Limb (tissue), 2 donors: ENCODE results near the gene UNC5B.
A peak's percentile ranks its signal among the peaks of the same experiment; 100 is the strongest.
"Not testable (repeated sequence)": the region's sequence is repeated elsewhere in the genome, so short reads cannot be mapped to it uniquely, and the experiment has no call there.

Experiments
- DNase-seq, 2 donors: peaks; one replicate each; pipeline ENCODE4 v3.0.0-alpha.2; 2016; ENCODE audit errors: extremely low spot score in 2 of 2

Gene UNC5B

DNA sequence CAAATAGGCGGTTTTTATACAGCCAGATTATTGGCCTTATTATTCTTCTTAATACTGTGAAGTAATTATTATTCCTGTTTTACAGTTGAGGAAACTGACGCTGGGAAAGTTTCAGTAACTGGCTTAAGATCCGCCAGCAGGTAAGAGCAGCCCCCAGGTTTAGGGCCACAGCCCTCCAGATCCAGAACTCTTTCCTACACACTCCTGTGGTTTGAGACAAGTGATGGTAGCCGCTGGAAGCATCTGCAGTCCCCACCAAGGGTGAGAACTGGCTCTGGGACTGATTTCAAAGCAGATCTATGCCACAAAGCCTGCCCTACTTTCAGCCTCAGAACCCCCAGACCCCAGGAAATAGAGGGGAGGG lies 3.0 kb upstream of the UNC5B start:
- peak in 1 of 2 donors; percentile 25 for DNase-seq

- DNase-seq, result peak in 1 of 2 donors; percentile 27
These were observed 2.4 kb upstream of the UNC5B start for GRCh38 chr10:71209731-71210541.

- no peak for DNase-seq
These were observed 1.9 kb upstream of the UNC5B start for GRCh38 chr10:71210542-71210871.

GRCh38 chr10:71211053-71211452 lies 1.3 kb upstream of the UNC5B start:
- DNase-seq, result peak in 1 of 2 donors; percentile 25

- DNase-seq, result no peak
These were observed 524 bp upstream of the UNC5B start for GRCh38 chr10:71211775-71212317.

DNA sequence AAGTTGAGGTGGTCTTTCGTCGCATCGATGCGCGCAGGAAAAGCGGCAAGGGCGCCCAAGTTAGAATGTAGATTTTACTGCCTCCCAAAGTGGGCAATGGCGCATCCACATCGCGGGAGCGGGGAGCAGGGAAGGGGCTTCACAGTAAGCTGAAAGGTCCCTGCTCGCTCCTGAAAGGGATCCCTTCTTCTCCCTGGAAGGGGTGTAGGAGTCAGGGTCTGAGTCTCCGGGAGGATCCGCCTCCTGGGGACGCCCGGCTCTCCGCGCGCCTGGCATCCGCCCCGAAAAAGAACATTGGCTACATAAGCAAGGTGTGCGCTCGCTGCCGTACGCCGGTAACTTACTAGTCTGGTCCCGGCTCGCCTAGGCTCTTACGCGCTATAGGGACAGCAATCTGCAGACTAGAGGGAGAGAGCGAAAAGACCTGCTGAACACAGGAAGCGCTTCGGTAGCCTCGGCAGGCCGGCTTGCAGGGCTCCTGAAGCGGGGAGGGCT lies 804 bp downstream of the UNC5B start:
- DNase-seq, result peak; percentile 49 to 71

- DNase-seq, result peak in 1 of 2 donors; percentile 53
These were observed 1.5 kb downstream of the UNC5B start for GRCh38 chr10:71213761-71214440.

DNA sequence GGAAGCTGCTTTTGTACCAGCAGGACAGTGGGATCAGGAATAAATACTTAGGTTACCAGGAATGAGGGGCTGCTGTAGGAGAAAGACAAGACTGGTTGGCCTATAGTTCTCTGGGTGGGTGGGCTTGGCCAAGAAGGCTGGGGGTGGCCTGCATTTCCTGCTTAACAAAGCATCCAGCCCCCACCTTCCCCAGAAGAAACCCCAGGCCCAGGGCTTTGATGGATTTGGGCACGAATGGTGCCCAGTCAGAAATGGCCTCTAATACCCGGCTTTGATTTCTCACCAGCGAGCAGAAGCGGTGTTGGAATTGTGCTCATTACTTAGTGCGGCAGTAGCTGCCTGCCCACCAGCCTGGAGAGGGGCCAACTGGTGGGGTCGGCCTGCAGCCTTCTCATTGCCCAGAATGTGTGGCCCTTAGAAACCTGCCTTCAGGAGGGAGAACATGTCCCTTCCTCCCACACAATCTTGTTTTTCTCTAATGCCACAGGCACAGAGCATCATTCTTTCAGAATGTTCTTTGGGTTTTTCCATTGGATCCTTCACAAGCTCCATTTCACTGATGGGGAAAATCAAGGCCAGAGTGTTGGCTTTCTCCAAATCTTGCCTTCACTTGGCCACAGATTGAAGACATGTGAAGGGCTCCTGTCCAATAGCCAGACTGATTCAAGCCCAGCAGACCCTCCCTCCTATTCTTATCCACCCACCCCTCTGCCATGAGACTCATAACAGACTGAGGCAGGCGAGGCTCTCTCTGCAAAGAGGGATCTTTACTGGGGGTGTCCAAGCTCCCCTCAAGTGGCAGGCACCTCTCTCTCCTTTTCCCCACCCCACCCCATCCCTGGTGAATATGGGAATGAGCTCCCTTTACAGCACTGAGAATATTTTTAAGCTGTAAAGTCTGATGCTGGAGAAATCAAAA lies 2.5 kb downstream of the UNC5B start:
- DNase-seq, result no peak

GRCh38 chr10:71216363-71216695 lies 4.0 kb downstream of the UNC5B start:
- no peak for DNase-seq

DNA sequence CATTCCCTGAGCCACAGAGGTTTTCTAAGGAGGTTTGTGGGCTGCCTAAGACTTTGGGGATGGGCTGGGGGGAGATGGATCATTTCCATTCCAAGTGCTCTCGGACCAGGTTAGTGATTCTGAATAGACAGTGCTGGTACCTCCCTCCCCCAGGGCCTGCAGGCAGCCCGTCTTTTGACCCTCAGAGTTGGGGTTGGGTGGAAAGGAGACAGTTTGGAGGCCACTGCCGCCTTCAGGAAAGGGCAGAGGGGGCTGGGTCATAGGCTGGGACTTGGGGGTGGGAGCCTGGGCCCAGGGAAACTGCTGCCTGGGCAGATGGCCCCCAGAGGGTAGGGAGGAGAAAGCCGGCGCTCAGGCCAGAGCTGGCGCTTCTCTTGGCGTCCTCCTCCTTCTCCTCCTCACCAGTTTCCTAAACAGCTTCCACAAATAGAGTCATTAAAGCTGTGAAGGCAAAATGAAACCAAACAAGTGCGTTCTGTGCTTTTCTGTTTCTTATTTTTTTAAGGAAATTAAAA lies 4.4 kb downstream of the UNC5B start:
- peak in 1 of 2 donors; percentile 36 for DNase-seq

- peak in 1 of 2 donors; percentile 51 for DNase-seq
These were observed 5.1 kb downstream of the UNC5B start for GRCh38 chr10:71217266-71218045.

DNA sequence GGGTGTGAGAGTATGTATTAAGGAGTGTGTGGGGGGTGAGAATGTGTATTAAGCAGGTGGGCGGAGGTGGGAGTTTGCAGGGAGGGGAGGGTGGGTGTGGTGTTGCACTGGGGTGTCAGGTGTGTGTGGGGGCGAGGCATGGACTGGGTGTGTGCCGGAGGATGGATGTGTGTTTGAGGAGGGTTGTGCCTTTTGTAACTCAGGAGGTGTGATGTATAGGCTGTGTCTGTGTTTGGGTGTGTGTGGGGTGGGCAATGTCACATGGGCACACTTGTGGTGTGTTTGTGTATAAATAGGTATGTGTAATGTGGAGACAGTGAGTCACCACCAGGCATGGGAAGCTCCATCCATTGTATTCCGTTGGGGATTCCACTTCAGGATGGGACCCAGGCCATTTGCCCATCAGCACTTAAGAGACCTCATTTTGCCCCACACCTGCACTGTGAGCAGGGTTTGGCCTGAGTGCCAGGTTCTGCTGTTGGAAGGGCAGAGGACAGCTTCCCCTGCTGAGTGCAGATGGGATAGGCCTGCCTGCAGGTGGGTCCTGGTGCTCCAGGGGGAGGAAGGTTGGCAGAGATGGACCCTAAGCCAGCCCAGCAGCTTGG lies 5.8 kb downstream of the UNC5B start:
- DNase-seq, result peak in 1 of 2 donors; percentile 30

DNA sequence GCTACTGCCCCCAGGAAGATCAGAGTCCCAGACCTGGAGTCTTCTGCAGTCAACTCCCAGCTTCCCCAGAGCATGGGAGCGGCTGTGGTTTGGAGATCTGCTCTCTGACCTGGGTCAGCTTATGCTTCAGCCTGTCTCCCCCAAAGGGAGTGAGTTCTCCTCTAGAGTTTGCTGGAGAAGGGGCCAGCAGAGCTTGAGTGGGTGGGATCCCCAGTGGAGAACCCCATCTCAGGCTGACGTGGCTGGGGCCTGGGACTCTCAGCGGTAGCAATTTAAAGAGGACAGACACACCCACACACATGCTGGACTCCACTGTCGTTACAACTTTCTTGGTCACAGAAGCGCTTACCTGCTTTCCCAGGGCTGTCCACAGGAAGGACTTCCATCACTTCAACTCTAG lies 6.3 kb downstream of the UNC5B start:
- no peak for DNase-seq

GRCh38 chr10:71219236-71219917 lies 7.0 kb downstream of the UNC5B start:
- DNase-seq, result not testable (repeated sequence)

GRCh38 chr10:71219918-71220688 lies 7.7 kb downstream of the UNC5B start:
- DNase-seq, result no peak

GRCh38 chr10:71220689-71221540 lies 8.5 kb downstream of the UNC5B start:
- peak in 1 of 2 donors; percentile 25 for DNase-seq

DNA sequence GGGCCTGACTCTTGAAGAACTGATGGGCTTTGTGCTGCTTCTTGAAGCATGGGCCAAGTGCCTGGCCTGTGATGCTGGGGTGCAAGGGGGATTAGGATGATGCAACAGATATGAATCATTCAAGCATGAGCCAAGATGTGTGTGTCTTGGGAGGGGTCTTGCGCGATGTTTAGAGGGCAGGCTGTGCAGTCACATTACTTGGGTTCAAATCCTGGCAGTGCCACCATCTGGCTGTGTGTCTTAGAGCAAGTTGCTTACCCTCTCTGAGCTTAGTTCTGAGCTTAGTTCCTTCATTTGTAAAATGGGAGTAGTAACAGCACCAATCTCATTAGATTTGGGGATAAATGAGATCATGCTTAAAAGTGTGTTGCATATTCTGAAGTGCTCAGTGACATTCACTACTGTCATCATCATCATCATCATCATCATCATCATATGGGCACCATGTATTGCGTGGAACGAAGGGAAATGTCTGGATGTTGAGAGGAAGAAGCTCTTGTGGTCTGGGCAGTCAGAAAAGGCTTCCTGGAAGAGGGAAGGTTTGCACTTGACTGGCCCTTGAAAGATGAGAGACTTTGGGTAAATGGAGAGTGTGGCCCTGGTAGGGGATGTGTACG lies 9.3 kb downstream of the UNC5B start:
- no peak for DNase-seq
